ENCODE data around the gene HRAS. TPM values are rescaled to one million over a fixed set of nuclear protein-coding genes. Genes with fewer than 3 reads are reported as not detected.

HRAS gene
- polyA plus RNA-seq, 2 of the 4 experiments (the other 2 are of a cell fraction) = 56.3 to 86.9 TPM

DNA sequence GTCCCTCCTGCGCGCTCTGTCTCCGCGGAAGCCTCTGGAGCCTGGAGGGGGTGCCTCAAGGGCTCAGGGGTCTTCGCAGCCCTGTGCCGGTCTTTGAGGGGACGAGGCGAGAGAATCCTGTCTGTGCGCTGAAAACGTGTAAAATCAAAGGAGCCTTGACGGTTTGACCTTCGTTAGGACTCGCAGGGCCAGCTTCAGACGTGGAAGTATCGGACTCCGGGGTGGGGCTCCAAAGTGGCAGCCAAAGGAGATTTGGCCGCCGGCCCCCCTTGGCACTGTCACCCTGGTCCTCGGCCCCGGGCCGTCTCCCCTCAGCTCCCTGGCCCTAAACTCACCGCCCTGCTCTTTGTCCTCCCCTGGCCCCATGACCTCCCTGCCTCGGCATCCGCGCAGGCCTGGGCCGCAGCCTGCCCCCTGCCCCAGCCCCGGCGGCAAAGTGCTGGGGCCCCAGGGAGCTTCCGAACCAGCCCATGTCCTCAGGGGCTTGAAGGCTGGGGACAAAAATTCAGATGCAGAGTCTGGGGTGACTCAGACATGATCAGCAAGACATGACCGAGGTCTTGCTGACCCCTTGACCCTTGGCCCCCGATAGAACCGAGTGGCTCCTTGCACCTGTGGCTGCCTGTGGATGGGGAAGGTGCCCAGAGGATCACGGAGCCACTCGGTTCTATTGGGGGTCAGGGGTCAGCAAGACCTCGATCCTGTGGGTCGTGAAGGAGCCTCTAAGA is 33.9 kb upstream of the HRAS start:
- ChIA-PET POLR2A (interaction anchor here (1.6 kb wide), 1 partner anchor 14 kb away, joined by 4 read pairs; no protein-coding TSS in a partner anchor), CTCF (interaction anchor here (8.3 kb wide), 1 partner anchor 14 kb away, joined by 66 read pairs; no protein-coding TSS in a partner anchor)
- Histone ChIP-seq H3K4me3 (peak overlapping the region; percentile 91), H3K27ac (peak overlapping the region; percentile 95 to 97), H3K9me3 (no peaks in the 10 kb centered on the region), H3K4me2 (peak overlapping the region; percentile 98), H3K4me1 (peaks cover 14% of the 10 kb centered on the region)
- no peak for DNase-seq (ENCODE audit: low read depth in 1 of 2, low spot score in 1 of 2)
- TF ChIP-seq HMGXB4 (CRISPR knock-in tag; IDR thresholded peaks at IDR 0.05; ENCODE audit: borderline replicate concordance) (no peak), PHF8 (IDR thresholded peaks at IDR 0.05; ENCODE audit: borderline replicate concordance, low read depth) (0 out of 2 replicates have a peak, but pooled peaks have one; percentile 26), SREBF2 (IDR thresholded peaks at IDR 0.05) (no peak), HOXB13 (CRISPR knock-in tag; IDR thresholded peaks at IDR 0.05; ENCODE audit: low read depth) (no peak), JUNB (IDR thresholded peaks at IDR 0.05) (no peak), HOXB5 (CRISPR knock-in tag; IDR thresholded peaks at IDR 0.05) (no peak)
- TF ChIP-seq, protein P1, sequence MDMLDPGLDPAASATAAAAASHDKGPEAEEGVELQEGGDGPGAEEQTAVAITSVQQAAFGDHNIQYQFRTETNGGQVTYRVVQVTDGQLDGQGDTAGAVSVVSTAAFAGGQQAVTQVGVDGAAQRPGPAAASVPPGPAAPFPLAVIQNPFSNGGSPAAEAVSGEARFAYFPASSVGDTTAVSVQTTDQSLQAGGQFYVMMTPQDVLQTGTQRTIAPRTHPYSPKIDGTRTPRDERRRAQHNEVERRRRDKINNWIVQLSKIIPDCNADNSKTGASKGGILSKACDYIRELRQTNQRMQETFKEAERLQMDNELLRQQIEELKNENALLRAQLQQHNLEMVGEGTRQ (IDR thresholded peaks at IDR 0.05) = no peak
- TF ChIP-seq, protein P2, sequence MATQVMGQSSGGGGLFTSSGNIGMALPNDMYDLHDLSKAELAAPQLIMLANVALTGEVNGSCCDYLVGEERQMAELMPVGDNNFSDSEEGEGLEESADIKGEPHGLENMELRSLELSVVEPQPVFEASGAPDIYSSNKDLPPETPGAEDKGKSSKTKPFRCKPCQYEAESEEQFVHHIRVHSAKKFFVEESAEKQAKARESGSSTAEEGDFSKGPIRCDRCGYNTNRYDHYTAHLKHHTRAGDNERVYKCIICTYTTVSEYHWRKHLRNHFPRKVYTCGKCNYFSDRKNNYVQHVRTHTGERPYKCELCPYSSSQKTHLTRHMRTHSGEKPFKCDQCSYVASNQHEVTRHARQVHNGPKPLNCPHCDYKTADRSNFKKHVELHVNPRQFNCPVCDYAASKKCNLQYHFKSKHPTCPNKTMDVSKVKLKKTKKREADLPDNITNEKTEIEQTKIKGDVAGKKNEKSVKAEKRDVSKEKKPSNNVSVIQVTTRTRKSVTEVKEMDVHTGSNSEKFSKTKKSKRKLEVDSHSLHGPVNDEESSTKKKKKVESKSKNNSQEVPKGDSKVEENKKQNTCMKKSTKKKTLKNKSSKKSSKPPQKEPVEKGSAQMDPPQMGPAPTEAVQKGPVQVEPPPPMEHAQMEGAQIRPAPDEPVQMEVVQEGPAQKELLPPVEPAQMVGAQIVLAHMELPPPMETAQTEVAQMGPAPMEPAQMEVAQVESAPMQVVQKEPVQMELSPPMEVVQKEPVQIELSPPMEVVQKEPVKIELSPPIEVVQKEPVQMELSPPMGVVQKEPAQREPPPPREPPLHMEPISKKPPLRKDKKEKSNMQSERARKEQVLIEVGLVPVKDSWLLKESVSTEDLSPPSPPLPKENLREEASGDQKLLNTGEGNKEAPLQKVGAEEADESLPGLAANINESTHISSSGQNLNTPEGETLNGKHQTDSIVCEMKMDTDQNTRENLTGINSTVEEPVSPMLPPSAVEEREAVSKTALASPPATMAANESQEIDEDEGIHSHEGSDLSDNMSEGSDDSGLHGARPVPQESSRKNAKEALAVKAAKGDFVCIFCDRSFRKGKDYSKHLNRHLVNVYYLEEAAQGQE (IDR thresholded peaks at IDR 0.05) = no peak
- FAIRE-seq = no peak
- no peak for ATAC-seq
- 81% methylated on average over 34 of the region's 36 CpGs for WGBS (ENCODE audit: missing lambda C conversion rate)

DNA sequence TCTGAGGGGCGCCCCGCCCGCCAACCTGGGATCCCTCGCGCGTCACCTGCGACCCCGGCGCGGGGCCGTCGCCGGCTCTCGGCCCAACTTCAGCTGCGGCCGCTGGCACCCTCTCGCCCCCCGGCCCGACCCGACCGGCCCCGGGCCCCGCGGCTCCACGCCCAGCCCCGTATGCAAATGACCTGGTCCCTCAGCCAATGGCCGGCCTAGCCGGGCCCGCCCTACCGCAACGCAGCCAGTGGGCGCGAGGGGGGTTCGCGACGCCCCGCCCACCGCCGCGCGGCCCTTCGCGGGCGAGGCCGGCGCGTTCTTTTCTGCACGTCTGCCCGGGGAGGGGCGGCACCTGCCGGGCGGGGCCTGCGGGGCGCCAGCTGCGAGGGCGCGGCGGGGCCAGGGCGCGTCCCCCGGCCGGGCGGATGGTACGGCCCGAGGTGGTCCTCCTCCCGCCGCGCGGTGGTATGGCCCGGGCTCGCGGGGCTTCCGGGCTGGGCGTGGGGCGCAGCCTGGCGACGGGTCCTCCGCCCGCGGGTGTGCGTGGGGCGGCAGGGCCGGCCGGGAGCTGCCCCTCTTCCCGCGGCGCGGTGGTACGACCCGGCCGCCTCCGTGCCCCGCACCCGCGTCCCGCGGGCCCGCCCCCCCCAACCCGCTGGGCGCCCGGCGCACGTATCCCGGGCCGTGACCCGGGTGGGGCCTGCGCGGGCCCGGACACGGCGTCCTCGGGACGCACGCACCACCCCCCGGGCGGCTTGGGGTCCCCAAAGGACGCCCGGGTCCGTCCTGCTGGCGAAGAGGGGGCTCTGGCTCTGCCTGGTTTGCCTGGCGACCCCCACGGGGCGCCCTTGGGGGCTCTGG is 33.2 kb upstream of the HRAS start:
- peak overlapping the region; percentile 95 to 97 for H3K27ac ChIP-seq
- H3K4me2 ChIP-seq = peak overlapping the region; percentile 98
- TF ChIP-seq CBX8 (IDR thresholded peaks at IDR 0.05) = no peak
- no peak for TF ChIP-seq RARB (CRISPR knock-in tag; IDR thresholded peaks at IDR 0.05)
- TF ChIP-seq JUN (IDR thresholded peaks at IDR 0.05) = peak in 1 of 2 experiments; percentile 61; a peak in 1 of 5 replicates
- peak; percentile 44; the same call in 1 of the 2 replicates for TF ChIP-seq PHF8 (IDR thresholded peaks at IDR 0.05; ENCODE audit: borderline replicate concordance, low read depth)
- no peak for TF ChIP-seq POLR2AphosphoS2 (conservative IDR thresholded peaks at IDR 0.05; ENCODE audit: low read length)
- TF ChIP-seq HOXB5 (CRISPR knock-in tag; IDR thresholded peaks at IDR 0.05) = peak; percentile 74; the same call in 1 of the 2 replicates
- peak; percentile 50; the same call in 1 of the 2 replicates for TF ChIP-seq RNF2 (IDR thresholded peaks at IDR 0.05; ENCODE audit: borderline replicate concordance, low read depth)
- TF ChIP-seq HDAC2 (IDR thresholded peaks at IDR 0.05) = no peak
- TF ChIP-seq POLR2A (IDR thresholded peaks at IDR 0.05; ENCODE audit: low read length) = peak; percentile 62
- peak; percentile 43; the same call in 1 of the 2 replicates for TF ChIP-seq GATA3 (IDR thresholded peaks at IDR 0.05; ENCODE audit: borderline replicate concordance)
- TF ChIP-seq BCL3 (IDR thresholded peaks at IDR 0.05) = peak; percentile 74; the same call in 1 of the 3 replicates
- TF ChIP-seq BHLHE40 (IDR thresholded peaks at IDR 0.05; ENCODE audit: low read depth, low read length) = peak; percentile 62; the same call in 1 of the 2 replicates
- H3K4me1 ChIP-seq = peaks cover 14% of the 10 kb centered on the region
- ChIA-PET POLR2A (interaction anchor here (1.6 to 2.0 kb wide), 2 partner anchors 7 to 14 kb away, joined by 4 to 7 read pairs; partner anchors contain the start of gene PHRF1), CTCF (interaction anchor here (0.6 to 8.3 kb wide), 2 partner anchors 13 to 44 kb away, joined by 3 to 66 read pairs; no protein-coding TSS in a partner anchor)
- DNase-seq (ENCODE audit: low read depth in 1 of 2, low spot score in 1 of 2) (peak; percentile 90 to 97), FAIRE-seq (no peak), ATAC-seq (peak; percentile 89 to 90)
- H3K4me3 ChIP-seq = peak overlapping the region; percentile 91
- H3K9me3 ChIP-seq = no peaks in the 10 kb centered on the region
- no CpG with 5 or more reads among the region's 123 CpGs for WGBS (ENCODE audit: missing lambda C conversion rate)

Measured in A549 (cell line).